ENCODE measurements around the gene CCDC187.

DNA sequence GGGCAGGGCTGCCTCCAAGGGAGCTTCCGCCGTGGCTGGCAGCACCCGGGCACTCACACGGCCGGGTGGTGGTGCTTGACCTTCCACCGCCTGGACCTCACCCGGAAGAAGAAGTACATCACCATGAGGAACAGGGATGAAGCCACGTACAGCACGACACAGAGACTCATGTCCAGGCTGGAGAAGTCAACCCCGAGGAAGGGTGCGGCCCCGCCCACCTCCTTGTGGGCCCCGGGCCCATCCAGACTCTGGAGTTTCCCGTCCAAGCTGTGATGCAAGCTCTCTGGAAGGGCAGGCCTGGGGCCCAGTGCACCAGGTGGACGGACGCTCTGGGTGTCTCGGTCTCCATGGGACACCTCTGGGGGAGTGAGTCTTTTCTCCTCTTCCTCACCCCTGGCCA, 95.2 kb downstream of the CCDC187 start:
- TF ChIP-seq, protein P1, sequence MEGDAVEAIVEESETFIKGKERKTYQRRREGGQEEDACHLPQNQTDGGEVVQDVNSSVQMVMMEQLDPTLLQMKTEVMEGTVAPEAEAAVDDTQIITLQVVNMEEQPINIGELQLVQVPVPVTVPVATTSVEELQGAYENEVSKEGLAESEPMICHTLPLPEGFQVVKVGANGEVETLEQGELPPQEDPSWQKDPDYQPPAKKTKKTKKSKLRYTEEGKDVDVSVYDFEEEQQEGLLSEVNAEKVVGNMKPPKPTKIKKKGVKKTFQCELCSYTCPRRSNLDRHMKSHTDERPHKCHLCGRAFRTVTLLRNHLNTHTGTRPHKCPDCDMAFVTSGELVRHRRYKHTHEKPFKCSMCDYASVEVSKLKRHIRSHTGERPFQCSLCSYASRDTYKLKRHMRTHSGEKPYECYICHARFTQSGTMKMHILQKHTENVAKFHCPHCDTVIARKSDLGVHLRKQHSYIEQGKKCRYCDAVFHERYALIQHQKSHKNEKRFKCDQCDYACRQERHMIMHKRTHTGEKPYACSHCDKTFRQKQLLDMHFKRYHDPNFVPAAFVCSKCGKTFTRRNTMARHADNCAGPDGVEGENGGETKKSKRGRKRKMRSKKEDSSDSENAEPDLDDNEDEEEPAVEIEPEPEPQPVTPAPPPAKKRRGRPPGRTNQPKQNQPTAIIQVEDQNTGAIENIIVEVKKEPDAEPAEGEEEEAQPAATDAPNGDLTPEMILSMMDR (IDR thresholded peaks at IDR 0.05), result no peak
- TF ChIP-seq POLR2A (IDR thresholded peaks at IDR 0.05), result no peak

Measured in right lobe of liver (tissue), 4 donors.